SU-DHL-6 (cell line): Measurements from ENCODE around the gene CHSY3.
"Not testable (repeated sequence)": the region's sequence is repeated elsewhere in the genome, so short reads cannot be mapped to it uniquely, and the experiment has no call there.

Experiments
- H2AFZ ChIP-seq: fragments of 200-600 bp; sonication (generic); 2 replicates; pipeline ENCODE4 v1.6.1; 2014; ENCODE audit warnings: low read depth, mild to moderate bottlenecking, moderate library complexity, mixed read lengths, antibody characterized with exemption, low read length; ENCODE audit not compliant: severe bottlenecking
- H3F3A ChIP-seq: fragments of 200-600 bp; shearing (Covaris generic); 2 replicates; pipeline ENCODE4 v1.6.0; 2016; ENCODE audit warnings: antibody characterized with exemption, mild to moderate bottlenecking; ENCODE audit not compliant: insufficient read depth
- H3K27ac ChIP-seq: fragments of 200-600 bp; sonication (generic); 2 replicates; pipeline ENCODE4 v1.5.1; 2016; ENCODE audit warnings: low read depth, mild to moderate bottlenecking, low read length, moderate library complexity, mixed read lengths
- H3K27me3 ChIP-seq: fragments of 200-600 bp; sonication (generic), shearing (Covaris generic); 2 replicates; pipeline ENCODE4 v1.6.0; 2014; ENCODE audit warnings: mild to moderate bottlenecking, low read length
- H3K36me3 ChIP-seq: fragments of 200-600 bp; sonication (generic); 2 replicates; pipeline ENCODE4 v1.6.1; 2014; ENCODE audit warnings: mild to moderate bottlenecking, low read length, mixed read lengths
- H3K4me2 ChIP-seq: fragments of 300-600, 200-600 bp; shearing (Covaris generic), sonication (generic); 2 replicates; pipeline ENCODE4 v1.6.0; 2014; ENCODE audit warnings: low read length, low read depth, mild to moderate bottlenecking; ENCODE audit not compliant: poor library complexity, severe bottlenecking
- H3K4me3 ChIP-seq: fragments of 200-600 bp; sonication (generic); 2 replicates; pipeline ENCODE4 v1.5.1; 2014; ENCODE audit warnings: antibody characterized with exemption, low read length, mild to moderate bottlenecking, mixed read lengths; ENCODE audit not compliant: insufficient read depth, poor library complexity, severe bottlenecking
- H3K79me2 ChIP-seq: fragments of 200-600 bp; sonication (generic); 2 replicates; pipeline ENCODE4 v1.6.1; 2014; ENCODE audit warnings: mild to moderate bottlenecking, low read length, moderate library complexity; ENCODE audit not compliant: insufficient read depth
- H3K9ac ChIP-seq: fragments of 200-600 bp; sonication (generic); 2 replicates; pipeline ENCODE4 v1.7.0; 2014; ENCODE audit warnings: mild to moderate bottlenecking, low read length
- H3K9me2 ChIP-seq: fragments of 200-600 bp; sonication (generic); replicated peaks from 2 replicates; pipeline ENCODE4 v1.6.1; 2014; ENCODE audit warnings: low read length; ENCODE audit not compliant: insufficient read depth
- H3K9me3 ChIP-seq: fragments of 200-600 bp; sonication (generic); 2 replicates; pipeline ENCODE4 v1.6.1; 2014; ENCODE audit warnings: low read length, mixed read lengths; ENCODE audit not compliant: insufficient read depth
- H4K20me1 ChIP-seq: fragments of 200-600 bp; sonication (generic); 2 replicates; pipeline ENCODE4 v1.6.1; 2014; ENCODE audit warnings: low read depth, mild to moderate bottlenecking, antibody characterized with exemption, low read length, moderate library complexity, mixed read lengths
- CTCF ChIP-seq: fragments of 200-600 bp; sonication (generic); IDR thresholded peaks from one replicate; pipeline ENCODE4 v1.5.1; 2017; ENCODE audit warnings: antibody characterized with exemption, mild to moderate bottlenecking, low read length, moderate library complexity; ENCODE audit not compliant: insufficient read depth, poor library complexity, severe bottlenecking
- EZH2phosphoT487 ChIP-seq: fragments of 200-600 bp; sonication (generic), shearing (Covaris generic); conservative IDR thresholded peaks from 2 replicates; pipeline ENCODE4 v1.6.1; 2018; ENCODE audit warnings: mild to moderate bottlenecking, antibody characterized with exemption, low read length, moderate library complexity, mixed read lengths

The CHSY3 gene

GRCh38 chr5:130216286-130216685, 312.0 kb downstream of the CHSY3 start:
- TF ChIP-seq CTCF (no peak), EZH2phosphoT487 (no peak)
- Histone ChIP-seq H3K9ac (no peak overlapping the region), H3K4me3 (no peak overlapping the region), H3K9me2 (no peaks in the 10 kb centered on the region), H2AFZ (no peak overlapping the region), H3F3A (no peaks in the 10 kb centered on the region), H4K20me1 (no peaks in the 10 kb centered on the region), H3K27me3 (no peaks in the 10 kb centered on the region), H3K36me3 (no peaks in the 10 kb centered on the region), H3K27ac (no peak overlapping the region), H3K9me3 (no peaks in the 10 kb centered on the region), H3K4me2 (no peak overlapping the region), H3K79me2 (no peaks in the 10 kb centered on the region)

DNA sequence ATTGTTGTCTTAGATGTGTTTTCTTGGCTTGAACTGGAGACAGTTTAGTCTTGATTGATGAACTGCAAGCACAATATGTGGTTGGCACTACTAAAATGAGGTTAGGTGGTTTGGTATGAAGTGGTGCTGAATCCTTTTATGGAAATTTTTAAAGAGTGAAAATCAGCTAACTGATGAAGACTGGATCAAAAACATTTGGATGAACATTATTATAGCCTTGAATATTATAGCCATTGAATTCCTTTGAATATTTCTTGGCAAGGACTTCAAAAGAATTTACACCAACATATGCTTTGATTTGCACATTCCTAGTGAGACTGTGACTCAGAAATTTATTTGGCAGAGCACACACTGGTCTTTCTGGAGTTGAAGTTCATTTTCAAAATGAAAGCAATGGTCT, 318.3 kb downstream of the CHSY3 start:
- H3K4me2 ChIP-seq = no peak overlapping the region
- no peaks in the 10 kb centered on the region for H3K9me3 ChIP-seq
- no peak overlapping the region for H3K27ac ChIP-seq
- H4K20me1 ChIP-seq = no peaks in the 10 kb centered on the region
- H3F3A ChIP-seq = no peaks in the 10 kb centered on the region
- no peak overlapping the region for H3K9ac ChIP-seq
- no peak overlapping the region for H2AFZ ChIP-seq
- H3K9me2 ChIP-seq = no peaks in the 10 kb centered on the region
- TF ChIP-seq EZH2phosphoT487 (no peak), CTCF (no peak)
- no peaks in the 10 kb centered on the region for H3K36me3 ChIP-seq
- H3K27me3 ChIP-seq = no peaks in the 10 kb centered on the region
- no peaks in the 10 kb centered on the region for H3K79me2 ChIP-seq
- no peak overlapping the region for H3K4me3 ChIP-seq

- H3K79me2 ChIP-seq, H3K36me3 ChIP-seq, H2AFZ ChIP-seq, H3K9me3 ChIP-seq, H3K27me3 ChIP-seq, H3K4me3 ChIP-seq, H3K4me2 ChIP-seq, H4K20me1 ChIP-seq, H3K9me2 ChIP-seq, H3K27ac ChIP-seq, H3F3A ChIP-seq, H3K9ac ChIP-seq: not testable (repeated sequence)
Measured at GRCh38 chr5:130226556-130226955, 322.3 kb downstream of the CHSY3 start.

GRCh38 chr5:130227699-130228098, 323.4 kb downstream of the CHSY3 start:
- Histone ChIP-seq H3K27ac (no peak overlapping the region), H3K4me2 (no peak overlapping the region)
- TF ChIP-seq EZH2phosphoT487 (no peak), CTCF (no peak)

More at GRCh38 chr5:130227699-130228098, 323.4 kb downstream of the CHSY3 start:
- H3K27me3 ChIP-seq = no peaks in the 10 kb centered on the region
- H2AFZ ChIP-seq = no peak overlapping the region
- H4K20me1 ChIP-seq = no peaks in the 10 kb centered on the region
- no peak overlapping the region for H3K4me3 ChIP-seq
- H3K79me2 ChIP-seq = no peaks in the 10 kb centered on the region
- no peaks in the 10 kb centered on the region for H3K36me3 ChIP-seq
- H3K9me3 ChIP-seq = no peaks in the 10 kb centered on the region
- no peaks in the 10 kb centered on the region for H3F3A ChIP-seq
- H3K9me2 ChIP-seq = no peaks in the 10 kb centered on the region
- H3K9ac ChIP-seq = no peak overlapping the region
